ENCODE data around the gene CCDC106. TPM values are rescaled to one million over a fixed set of nuclear protein-coding genes. Genes with fewer than 3 reads are reported as not detected.

Gene CCDC106
- polyA plus RNA-seq, 1 donor (not counting 4 experiments of a cell fraction or from before 2014, with no cell fraction given) = 3.1 TPM

- no peaks in the 10 kb centered on the region for H3K9me1 ChIP-seq (ENCODE audit: control insufficient read depth, extremely low read depth, insufficient read depth, low read length)
- H3K9me3 ChIP-seq (ENCODE audit: control insufficient read depth, low read depth, low read length) = no peaks in the 10 kb centered on the region
- H3K27ac ChIP-seq (ENCODE audit: control insufficient read depth, insufficient read depth, low read length) = no peak overlapping the region
- TF ChIP-seq CTCF (optimal IDR thresholded peaks at IDR 0.05 in 1 of 3, IDR thresholded peaks at IDR 0.05 in 1 of 3, conservative IDR thresholded peaks at IDR 0.05 in 1 of 3; ENCODE audit: extremely low read depth in 1 of 3, insufficient read depth in 2 of 3, low read length in 3 of 3) = no peak
- TF ChIP-seq EZH2 (IDR thresholded peaks at IDR 0.05; ENCODE audit: low read length) = no peak
- H2AFZ ChIP-seq (ENCODE audit: control insufficient read depth, low read length) = no peak overlapping the region
- no peaks in the 10 kb centered on the region for H3K4me1 ChIP-seq (ENCODE audit: control insufficient read depth, extremely low read depth, insufficient read depth, low read length)
- peaks cover 10 to 33% of the 10 kb centered on the region in 2 experiments for H3K36me3 ChIP-seq (ENCODE audit: control insufficient read depth in 2 of 2, extremely low read depth in 1 of 2, insufficient read depth in 2 of 2, low read length in 2 of 2)
- dilution Hi-C loops (cut with MboI; ENCODE audit: extremely low pct_ligation_motif_present, low sequenced_read_pairs) = no loop called here
- no peak overlapping the region for H3K4me2 ChIP-seq (ENCODE audit: control insufficient read depth, extremely low read depth, insufficient read depth, low read depth, low read length)
- peaks cover 10% of the 10 kb centered on the region for H3K79me2 ChIP-seq (ENCODE audit: control insufficient read depth, insufficient read depth, low read length)
- H3K9ac ChIP-seq (ENCODE audit: control insufficient read depth, extremely low read depth, insufficient read depth, low read length) = no peak overlapping the region
- no peaks in the 10 kb centered on the region for H4K20me1 ChIP-seq (ENCODE audit: control insufficient read depth, extremely low read depth, insufficient read depth, low read length)
- DNase-seq (ENCODE audit: low read depth, low spot score) = no peak
- no peaks in the 10 kb centered on the region for H3K27me3 ChIP-seq (ENCODE audit: control insufficient read depth, extremely low read depth, insufficient read depth, low read length)
- no peak for FAIRE-seq
- no peak overlapping the region for H3K4me3 ChIP-seq (ENCODE audit: control insufficient read depth in 2 of 3, extremely low read depth in 1 of 3, insufficient read depth in 2 of 3, low read depth in 1 of 3, low read length in 3 of 3)
Observed at GRCh38 chr19:55691561-55692481, 43.8 kb downstream of the CCDC106 start.

- Histone ChIP-seq H3K4me3 (ENCODE audit: control insufficient read depth in 2 of 3, extremely low read depth in 1 of 3, insufficient read depth in 2 of 3, low read depth in 1 of 3, low read length in 3 of 3) (no peak overlapping the region), H2AFZ (ENCODE audit: control insufficient read depth, low read length) (no peak overlapping the region), H3K27ac (ENCODE audit: control insufficient read depth, insufficient read depth, low read length) (no peak overlapping the region), H3K9ac (ENCODE audit: control insufficient read depth, extremely low read depth, insufficient read depth, low read length) (no peak overlapping the region), H3K9me1 (ENCODE audit: control insufficient read depth, extremely low read depth, insufficient read depth, low read length) (no peaks in the 10 kb centered on the region), H3K4me2 (ENCODE audit: control insufficient read depth, extremely low read depth, insufficient read depth, low read depth, low read length) (no peak overlapping the region), H4K20me1 (ENCODE audit: control insufficient read depth, extremely low read depth, insufficient read depth, low read length) (no peaks in the 10 kb centered on the region), H3K27me3 (ENCODE audit: control insufficient read depth, extremely low read depth, insufficient read depth, low read length) (no peaks in the 10 kb centered on the region), H3K4me1 (ENCODE audit: control insufficient read depth, extremely low read depth, insufficient read depth, low read length) (no peaks in the 10 kb centered on the region), H3K79me2 (ENCODE audit: control insufficient read depth, insufficient read depth, low read length) (peaks cover 4% of the 10 kb centered on the region), H3K36me3 (ENCODE audit: control insufficient read depth in 2 of 2, extremely low read depth in 1 of 2, insufficient read depth in 2 of 2, low read length in 2 of 2) (peaks cover 10 to 37% of the 10 kb centered on the region in 2 experiments), H3K9me3 (ENCODE audit: control insufficient read depth, low read depth, low read length) (no peaks in the 10 kb centered on the region)
- FAIRE-seq = no peak
- TF ChIP-seq CTCF (optimal IDR thresholded peaks at IDR 0.05 in 1 of 3, IDR thresholded peaks at IDR 0.05 in 1 of 3, conservative IDR thresholded peaks at IDR 0.05 in 1 of 3; ENCODE audit: extremely low read depth in 1 of 3, insufficient read depth in 2 of 3, low read length in 3 of 3) (no peak), EZH2 (IDR thresholded peaks at IDR 0.05; ENCODE audit: low read length) (no peak)
- dilution Hi-C loops (cut with MboI; ENCODE audit: extremely low pct_ligation_motif_present, low sequenced_read_pairs) = no loop called here
- DNase-seq (ENCODE audit: low read depth, low spot score) = no peak
Observed at GRCh38 chr19:55692681-55693081, 44.7 kb downstream of the CCDC106 start.

All from keratinocyte (primary cell).